Activated naive CD4-positive, alpha-beta T cell treated with anti-CD3 and anti-CD28 coated beads, Interleukin-2, amount 50 U/mL, for 24 hours (primary cell): Measurements from ENCODE around the gene CNTN2.

Source experiments
- H3K27ac Mint-ChIP-seq: one replicate; pipeline ENCODE4 v1.8.0; 2021; ENCODE audit warnings: mild to moderate bottlenecking, mixed read lengths
- H3K27me3 Mint-ChIP-seq: one replicate; pipeline ENCODE4 v1.8.0; 2021; ENCODE audit warnings: mixed read lengths
- H3K36me3 Mint-ChIP-seq: one replicate; pipeline ENCODE4 v1.8.0; 2021; ENCODE audit warnings: mixed read lengths
- H3K4me1 Mint-ChIP-seq: one replicate; pipeline ENCODE4 v1.8.0; 2021; ENCODE audit warnings: mixed read lengths
- H3K4me3 Mint-ChIP-seq: one replicate; pipeline ENCODE4 v1.8.0; 2021; ENCODE audit warnings: mild to moderate bottlenecking, mixed read lengths
- H3K9me3 Mint-ChIP-seq: one replicate; pipeline ENCODE4 v1.8.0; 2021; ENCODE audit warnings: mixed read lengths

The CNTN2 gene

GRCh38 chr1:205057808-205058575, 15.0 kb downstream of the CNTN2 start:
- no peaks in the 10 kb centered on the region for H3K27me3 Mint-ChIP-seq
- no peaks in the 10 kb centered on the region for H3K4me1 Mint-ChIP-seq
- no peaks in the 10 kb centered on the region for H3K9me3 Mint-ChIP-seq
- H3K36me3 Mint-ChIP-seq, result no peaks in the 10 kb centered on the region
- no peak overlapping the region for H3K4me3 Mint-ChIP-seq
- no peak overlapping the region for H3K27ac Mint-ChIP-seq

GRCh38 chr1:205058853-205059252, 15.8 kb downstream of the CNTN2 start:
- H3K36me3 Mint-ChIP-seq, result no peaks in the 10 kb centered on the region
- no peaks in the 10 kb centered on the region for H3K27me3 Mint-ChIP-seq
- no peaks in the 10 kb centered on the region for H3K9me3 Mint-ChIP-seq
- H3K4me3 Mint-ChIP-seq, result no peak overlapping the region
- no peak overlapping the region for H3K27ac Mint-ChIP-seq
- H3K4me1 Mint-ChIP-seq, result no peaks in the 10 kb centered on the region

- no peak overlapping the region for H3K4me3 Mint-ChIP-seq
- H3K4me1 Mint-ChIP-seq, result no peaks in the 10 kb centered on the region
- no peaks in the 10 kb centered on the region for H3K9me3 Mint-ChIP-seq
- no peak overlapping the region for H3K27ac Mint-ChIP-seq
- no peaks in the 10 kb centered on the region for H3K27me3 Mint-ChIP-seq
- no peaks in the 10 kb centered on the region for H3K36me3 Mint-ChIP-seq
Measured at GRCh38 chr1:205059660-205060059, 16.6 kb downstream of the CNTN2 start.

GRCh38 chr1:205060746-205061145, 17.7 kb downstream of the CNTN2 start:
- H3K36me3 Mint-ChIP-seq, result no peaks in the 10 kb centered on the region
- H3K4me3 Mint-ChIP-seq, result no peak overlapping the region
- no peaks in the 10 kb centered on the region for H3K4me1 Mint-ChIP-seq
- H3K27ac Mint-ChIP-seq, result no peak overlapping the region
- H3K27me3 Mint-ChIP-seq, result no peaks in the 10 kb centered on the region
- no peaks in the 10 kb centered on the region for H3K9me3 Mint-ChIP-seq

GRCh38 chr1:205061227-205061626, 18.2 kb downstream of the CNTN2 start:
- no peak overlapping the region for H3K4me3 Mint-ChIP-seq
- H3K27me3 Mint-ChIP-seq, result no peaks in the 10 kb centered on the region
- H3K4me1 Mint-ChIP-seq, result no peaks in the 10 kb centered on the region
- H3K27ac Mint-ChIP-seq, result no peak overlapping the region
- H3K9me3 Mint-ChIP-seq, result no peaks in the 10 kb centered on the region
- H3K36me3 Mint-ChIP-seq, result no peaks in the 10 kb centered on the region

- H3K4me1 Mint-ChIP-seq, result no peaks in the 10 kb centered on the region
- no peaks in the 10 kb centered on the region for H3K9me3 Mint-ChIP-seq
- H3K27me3 Mint-ChIP-seq, result no peaks in the 10 kb centered on the region
- no peak overlapping the region for H3K4me3 Mint-ChIP-seq
- no peak overlapping the region for H3K27ac Mint-ChIP-seq
- no peaks in the 10 kb centered on the region for H3K36me3 Mint-ChIP-seq
Measured at GRCh38 chr1:205061665-205062069, 18.7 kb downstream of the CNTN2 start.

- no peaks in the 10 kb centered on the region for H3K27me3 Mint-ChIP-seq
- no peaks in the 10 kb centered on the region for H3K9me3 Mint-ChIP-seq
- no peak overlapping the region for H3K4me3 Mint-ChIP-seq
- no peak overlapping the region for H3K27ac Mint-ChIP-seq
- no peaks in the 10 kb centered on the region for H3K36me3 Mint-ChIP-seq
- H3K4me1 Mint-ChIP-seq, result no peaks in the 10 kb centered on the region
Measured at GRCh38 chr1:205062319-205062718, 19.3 kb downstream of the CNTN2 start.

- Mint-ChIP-seq H3K36me3 (no peaks in the 10 kb centered on the region), H3K4me1 (no peaks in the 10 kb centered on the region), H3K4me3 (no peak overlapping the region), H3K9me3 (no peaks in the 10 kb centered on the region), H3K27me3 (no peaks in the 10 kb centered on the region), H3K27ac (no peak overlapping the region)
Measured at GRCh38 chr1:205062895-205063294, 19.9 kb downstream of the CNTN2 start.

GRCh38 chr1:205064301-205064700, 21.3 kb downstream of the CNTN2 start:
- H3K27ac Mint-ChIP-seq, result no peak overlapping the region
- H3K9me3 Mint-ChIP-seq, result no peaks in the 10 kb centered on the region
- H3K4me1 Mint-ChIP-seq, result no peaks in the 10 kb centered on the region
- H3K27me3 Mint-ChIP-seq, result no peaks in the 10 kb centered on the region
- H3K4me3 Mint-ChIP-seq, result no peak overlapping the region
- H3K36me3 Mint-ChIP-seq, result no peaks in the 10 kb centered on the region

GRCh38 chr1:205064741-205065316, 21.8 kb downstream of the CNTN2 start:
- Mint-ChIP-seq H3K4me3 (no peak overlapping the region), H3K27me3 (no peaks in the 10 kb centered on the region), H3K27ac (no peak overlapping the region), H3K9me3 (no peaks in the 10 kb centered on the region), H3K36me3 (no peaks in the 10 kb centered on the region), H3K4me1 (no peaks in the 10 kb centered on the region)

- Mint-ChIP-seq H3K4me1 (no peaks in the 10 kb centered on the region), H3K4me3 (no peak overlapping the region), H3K36me3 (no peaks in the 10 kb centered on the region), H3K9me3 (no peaks in the 10 kb centered on the region), H3K27ac (no peak overlapping the region), H3K27me3 (no peaks in the 10 kb centered on the region)
Measured at GRCh38 chr1:205065666-205066065, 22.7 kb downstream of the CNTN2 start.

- Mint-ChIP-seq H3K4me1 (no peaks in the 10 kb centered on the region), H3K27me3 (no peaks in the 10 kb centered on the region), H3K4me3 (no peak overlapping the region), H3K9me3 (no peaks in the 10 kb centered on the region), H3K27ac (no peak overlapping the region), H3K36me3 (no peaks in the 10 kb centered on the region)
Measured at GRCh38 chr1:205066141-205066818, 23.3 kb downstream of the CNTN2 start.

GRCh38 chr1:205067031-205067430, 24.0 kb downstream of the CNTN2 start:
- Mint-ChIP-seq H3K9me3 (no peaks in the 10 kb centered on the region), H3K36me3 (no peaks in the 10 kb centered on the region), H3K4me1 (no peaks in the 10 kb centered on the region), H3K27me3 (no peaks in the 10 kb centered on the region), H3K27ac (no peak overlapping the region), H3K4me3 (no peak overlapping the region)

GRCh38 chr1:205068001-205068400, 25.0 kb downstream of the CNTN2 start:
- no peaks in the 10 kb centered on the region for H3K9me3 Mint-ChIP-seq
- no peaks in the 10 kb centered on the region for H3K4me1 Mint-ChIP-seq
- H3K36me3 Mint-ChIP-seq, result no peaks in the 10 kb centered on the region
- H3K27ac Mint-ChIP-seq, result no peak overlapping the region
- H3K4me3 Mint-ChIP-seq, result no peak overlapping the region
- H3K27me3 Mint-ChIP-seq, result no peaks in the 10 kb centered on the region

- no peak overlapping the region for H3K27ac Mint-ChIP-seq
- no peaks in the 10 kb centered on the region for H3K9me3 Mint-ChIP-seq
- no peak overlapping the region for H3K4me3 Mint-ChIP-seq
- H3K27me3 Mint-ChIP-seq, result no peaks in the 10 kb centered on the region
- no peaks in the 10 kb centered on the region for H3K36me3 Mint-ChIP-seq
- no peaks in the 10 kb centered on the region for H3K4me1 Mint-ChIP-seq
Measured at GRCh38 chr1:205068457-205069040, 25.5 kb downstream of the CNTN2 start.
